Measurements from ENCODE around the gene ANKS1B. TPM values are rescaled to one million over a fixed set of nuclear protein-coding genes. Genes with fewer than 3 reads are reported as not detected.

Gene ANKS1B
- total and polyA plus RNA-seq, 4 donors, result 0.03 to 3.4 (median 0.53) TPM

- Histone ChIP-seq H3K27me3 (ENCODE audit: control insufficient read depth in 4 of 4, insufficient read depth in 4 of 4, low read length in 3 of 4) (no peaks in the 10 kb centered on the region), H3K4me1 (ENCODE audit: control insufficient read depth in 4 of 4, insufficient read depth in 4 of 4, low read length in 3 of 4) (no peaks in the 10 kb centered on the region), H3K9me3 (ENCODE audit: control insufficient read depth in 4 of 4, low read length in 3 of 4) (no peaks in the 10 kb centered on the region), H3K4me3 (ENCODE audit: low read depth in 1 of 3, low read length in 3 of 3) (no peak overlapping the region), H3K36me3 (ENCODE audit: control insufficient read depth in 4 of 4, insufficient read depth in 3 of 4, low read depth in 1 of 4, low read length in 3 of 4) (no peaks in the 10 kb centered on the region), H3K27ac (ENCODE audit: low read depth in 1 of 2, low read length in 2 of 2) (no peak overlapping the region), H3K9ac (ENCODE audit: low read depth in 1 of 2, low read length in 2 of 2) (no peak overlapping the region)
- no peak for DNase-seq (ENCODE audit: low spot score)
- WGBS, result 64% methylated on average over 7 of the region's 7 CpGs
- TF ChIP-seq ZBTB33 (IDR thresholded peaks at IDR 0.05) (no peak), ATF3 (IDR thresholded peaks at IDR 0.05) (no peak), FOXA2 (IDR thresholded peaks at IDR 0.05) (no peak), JUND (IDR thresholded peaks at IDR 0.05) (no peak), FOXA1 (IDR thresholded peaks at IDR 0.05) (no peak), TAF1 (conservative IDR thresholded peaks at IDR 0.05) (no peak), YY1 (IDR thresholded peaks at IDR 0.05) (no peak), MAX (IDR thresholded peaks at IDR 0.05) (no peak), GABPA (IDR thresholded peaks at IDR 0.05 in 1 of 2, conservative IDR thresholded peaks at IDR 0.05 in 1 of 2) (no peak), RAD21 (IDR thresholded peaks at IDR 0.05) (no peak), REST (IDR thresholded peaks at IDR 0.05) (no peak), HNF4A (conservative IDR thresholded peaks at IDR 0.05) (no peak), RXRA (IDR thresholded peaks at IDR 0.05) (no peak), EGR1 (IDR thresholded peaks at IDR 0.05; ENCODE audit: low read depth in 2 of 2) (no peak), NR2F2 (IDR thresholded peaks at IDR 0.05) (no peak), CTCF (IDR thresholded peaks at IDR 0.05; ENCODE audit: low read depth, low read length, missing input control) (no peak), HNF4G (IDR thresholded peaks at IDR 0.05) (no peak), SP1 (IDR thresholded peaks at IDR 0.05) (no peak)
Measured at GRCh38 chr12:98786653-98787052, 1198.1 kb downstream of the ANKS1B start.
